K562 (cell line): Measurements from ENCODE around the gene SLC17A2.

Experiments used
- CTCF ChIP-seq, 3 experiments: IDR thresholded peaks in 2 of 3; conservative IDR thresholded peaks in 1 of 3; 2 replicates each; pipeline ENCODE4 v1.5.1; 2011 to 2012; ENCODE audit warnings: low read length in 3 of 3, mild to moderate bottlenecking in 3 of 3, control low read depth in 2 of 3, improper control_type of control experiment in 1 of 3, inconsistent platforms in 1 of 3, low read depth in 1 of 3, mixed read lengths in 1 of 3, moderate library complexity in 1 of 3; ENCODE audit not compliant: insufficient read depth in 2 of 3
- ZBTB34 ChIP-seq: fragments of 250-450 bp; sonication (Bioruptor Pico); IDR thresholded peaks from 2 replicates; pipeline ENCODE4 v1.8.0; 2021; ENCODE audit warnings: mild to moderate bottlenecking, moderate library complexity
- ZFP36 ChIP-seq: fragments of 150-350 bp; IDR thresholded peaks from 2 replicates; pipeline ENCODE4 v1.6.1; 2018; ENCODE audit warnings: low read length, low read depth; ENCODE audit not compliant: partially characterized antibody

- TF ChIP-seq ZBTB34 (CRISPR knock-in tag) (no peak), ZFP36 (no peak), CTCF (IDR thresholded peaks at IDR 0.05 in 2 of 3, conservative IDR thresholded peaks at IDR 0.05 in 1 of 3; ENCODE audit: insufficient read depth in 2 of 3, low read depth in 1 of 3, low read length in 3 of 3) (no peak)
These were observed 2.7 kb downstream of the SLC17A2 start for GRCh38 chr6:25927756-25928216.
